GM23338 (cell line): ENCODE results near the gene COL15A1. TPM values are rescaled to one million over a fixed set of nuclear protein-coding genes. Genes with fewer than 3 reads are reported as not detected.

ENCODE experiments used
- ATAC-seq: fragments of 200-7000 bp; cut with Tn5 transposase; 3 replicates; pipeline ENCODE4 v1.9.1; 2020
- DNase-seq: peaks from one replicate; pipeline ENCODE4 v3.0.0-alpha.2; 2015; ENCODE audit warnings: low spot score
- H2AFZ ChIP-seq: fragments of 200-600 bp; sonication (generic); 2 replicates; pipeline ENCODE4 v1.8.0; 2016; ENCODE audit warnings: antibody characterized with exemption, mild to moderate bottlenecking, moderate library complexity
- H3F3A ChIP-seq: fragments of 200-600 bp; sonication (generic); replicated peaks from 2 replicates; pipeline ENCODE4 v1.8.0; 2017; ENCODE audit warnings: antibody characterized with exemption, mixed run types, low read depth
- H3K27ac ChIP-seq: fragments of 200-600 bp; sonication (generic); 2 replicates; pipeline ENCODE4 v1.6.1; 2016; ENCODE audit warnings: low read depth
- H3K27me3 ChIP-seq: fragments of 200-600 bp; sonication (generic); 2 replicates; pipeline ENCODE4 v1.8.0; 2016; ENCODE audit warnings: mild to moderate bottlenecking, mixed run types, moderate library complexity; ENCODE audit not compliant: insufficient read depth
- H3K36me3 ChIP-seq: fragments of 200-600 bp; sonication (generic); 2 replicates; pipeline ENCODE4 v1.8.0; 2016; ENCODE audit warnings: mild to moderate bottlenecking; ENCODE audit not compliant: insufficient read depth
- H3K4me1 ChIP-seq: fragments of 200-600 bp; sonication (generic); 2 replicates; pipeline ENCODE4 v1.8.0; 2016; ENCODE audit warnings: mild to moderate bottlenecking, moderate library complexity; ENCODE audit not compliant: insufficient read depth
- H3K4me2 ChIP-seq: fragments of 200-600 bp; sonication (generic); 2 replicates; pipeline ENCODE4 v1.7.1; 2017; ENCODE audit warnings: mixed run types
- H3K4me3 ChIP-seq: fragments of 200-600 bp; sonication (generic); 2 replicates; pipeline ENCODE4 v1.6.1; 2016; ENCODE audit warnings: mixed run types
- H3K79me2 ChIP-seq: fragments of 200-600 bp; sonication (generic); replicated peaks from 2 replicates; pipeline ENCODE4 v1.8.0; 2017; ENCODE audit warnings: mild to moderate bottlenecking; ENCODE audit not compliant: insufficient read depth
- H3K9me2 ChIP-seq: fragments of 200-600 bp; sonication (generic); 2 replicates; pipeline ENCODE4 v1.8.0; 2017; ENCODE audit not compliant: insufficient read depth
- H4K20me1 ChIP-seq: fragments of 200-600 bp; sonication (generic); replicated peaks from 2 replicates; pipeline ENCODE4 v1.8.0; 2017; ENCODE audit warnings: mild to moderate bottlenecking; ENCODE audit not compliant: insufficient read depth
- H3K27ac Mint-ChIP-seq: 2 replicates; pipeline ENCODE4 v1.8.0; 2020; ENCODE audit warnings: inconsistent platforms, mild to moderate bottlenecking, moderate library complexity, mixed read lengths
- H3K27me3 Mint-ChIP-seq: 3 replicates; pipeline ENCODE4 v1.8.0; 2022; ENCODE audit warnings: low read depth, mild to moderate bottlenecking, moderate library complexity, mixed read lengths, inconsistent platforms; ENCODE audit not compliant: insufficient read depth, poor library complexity
- H3K36me3 Mint-ChIP-seq: 3 replicates; pipeline ENCODE4 v1.8.0; 2021; ENCODE audit warnings: low read depth, mild to moderate bottlenecking, inconsistent platforms, moderate library complexity, mixed read lengths
- H3K4me1 Mint-ChIP-seq: 3 replicates; pipeline ENCODE4 v1.8.0; 2020; ENCODE audit warnings: mild to moderate bottlenecking, inconsistent platforms, mixed read lengths
- H3K4me3 Mint-ChIP-seq: 3 replicates; pipeline ENCODE4 v1.8.0; 2021; ENCODE audit warnings: moderate library complexity, mild to moderate bottlenecking, inconsistent platforms, mixed read lengths
- H3K9me3 Mint-ChIP-seq: 3 replicates; pipeline ENCODE4 v1.8.0; 2020; ENCODE audit warnings: moderate library complexity, mild to moderate bottlenecking, inconsistent platforms, mixed read lengths
- CREB1 ChIP-seq: fragments of 250-450 bp; sonication (Bioruptor Pico); IDR thresholded peaks from 2 replicates; pipeline ENCODE4 v1.5.0; 2020; ENCODE audit warnings: low read depth, mild to moderate bottlenecking, moderate library complexity
- CTCF ChIP-seq, 2 experiments: fragments of 200-600 bp in 1 of 2; sonication (generic) in 1 of 2; conservative IDR thresholded peaks; 2 replicates each; pipeline versions ENCODE4 v1.5.1 to v1.6.1; 2016 to 2017; ENCODE audit warnings: antibody characterized with exemption in 2 of 2, low read depth in 2 of 2, mild to moderate bottlenecking in 2 of 2, moderate library complexity in 1 of 2
- ETS1 ChIP-seq: IDR thresholded peaks from 2 replicates; pipeline ENCODE4 v1.6.1; 2016; ENCODE audit warnings: antibody characterized with exemption
- EZH2 ChIP-seq: fragments of 200-600 bp; sonication (generic); IDR thresholded peaks from one replicate; pipeline ENCODE4 v1.8.0; 2017; ENCODE audit warnings: antibody characterized with exemption, mild to moderate bottlenecking, low read depth; ENCODE audit not compliant: unreplicated experiment
- EZH2phosphoT487 ChIP-seq: fragments of 200-600 bp; sonication (generic); IDR thresholded peaks from one replicate; pipeline ENCODE4 v1.8.1; 2018; ENCODE audit warnings: antibody characterized with exemption; ENCODE audit not compliant: unreplicated experiment
- JUNB ChIP-seq: IDR thresholded peaks from one replicate; pipeline ENCODE4 v1.6.1; 2016; ENCODE audit warnings: antibody characterized with exemption; ENCODE audit not compliant: unreplicated experiment
- NANOG ChIP-seq: IDR thresholded peaks from 2 replicates; pipeline ENCODE4 v1.6.1; 2016; ENCODE audit warnings: antibody characterized with exemption, borderline replicate concordance
- POLR2AphosphoS5 ChIP-seq: IDR thresholded peaks from 2 replicates; pipeline ENCODE4 v1.6.1; 2016; ENCODE audit warnings: antibody characterized with exemption, low read depth
- REST ChIP-seq: IDR thresholded peaks from one replicate; pipeline ENCODE4 v1.6.1; 2018; ENCODE audit warnings: antibody characterized with exemption; ENCODE audit not compliant: unreplicated experiment
- STAT1 ChIP-seq: IDR thresholded peaks from one replicate; pipeline ENCODE4 v1.6.1; 2016; ENCODE audit warnings: antibody characterized with exemption; ENCODE audit not compliant: unreplicated experiment
- ZNF114 ChIP-seq: fragments of 250-450 bp; sonication (Bioruptor Pico); IDR thresholded peaks from 2 replicates; pipeline ENCODE4 v1.5.0; 2020; ENCODE audit warnings: mild to moderate bottlenecking, moderate library complexity
- ZNF331 ChIP-seq: fragments of 250-450 bp; sonication (Bioruptor Pico); IDR thresholded peaks from 2 replicates; pipeline ENCODE4 v1.5.0; 2020; ENCODE audit warnings: low read depth, mild to moderate bottlenecking, moderate library complexity
- ZNF462 ChIP-seq: fragments of 250-450 bp; sonication (Bioruptor Pico); IDR thresholded peaks from 2 replicates; pipeline ENCODE4 v1.5.0; 2020; ENCODE audit warnings: mild to moderate bottlenecking, moderate library complexity
- polyA plus RNA-seq: library from polyadenylated mRNA; unstranded; fragments of >200 nt; fragmentation: Nextera tagmentation; extraction: Ambion mirVana; gene quantifications from 2 replicates; pipeline ENCODE4 v1.2.1, GENCODE V29; 2016
- total RNA-seq: library from RNA; depleted of rRNA; stranded (reverse); fragments of >200 nt; shearing (Covaris generic); gene quantifications from 2 replicates; pipeline ENCODE4 v1.2.3, GENCODE V29; 2014

The COL15A1 gene
- total and polyA plus RNA-seq, 2 experiments from 2014 or later: 0.17 to 0.18 TPM

GRCh38 chr9:99023831-99024230 lies 80.1 kb downstream of the COL15A1 start (continued):
- TF ChIP-seq CTCF (conservative IDR thresholded peaks at IDR 0.05; ENCODE audit: low read depth in 2 of 2): no peak
- TF ChIP-seq EZH2: no peak
- no peak for TF ChIP-seq CREB1 (CRISPR knock-in tag)
- no peak for TF ChIP-seq REST
- no peak for TF ChIP-seq ETS1
- no peak for TF ChIP-seq ZNF114
- TF ChIP-seq EZH2phosphoT487: no peak
- TF ChIP-seq POLR2AphosphoS5: no peak
- TF ChIP-seq ZNF331 (CRISPR knock-in tag): no peak
- no peak for TF ChIP-seq JUNB

GRCh38 chr9:99024959-99025358 lies 81.3 kb downstream of the COL15A1 start:
- Histone ChIP-seq H3K36me3 (no peaks in the 10 kb centered on the region), H3K4me1 (no peaks in the 10 kb centered on the region), H3K27me3 (no peaks in the 10 kb centered on the region), H3F3A (no peaks in the 10 kb centered on the region), H2AFZ (no peak overlapping the region), H3K4me2 (no peak overlapping the region), H3K4me3 (no peak overlapping the region), H3K9me2 (0 out of 2 replicates have a peak, but pooled peaks cover 7% of the 10 kb centered on the region), H3K79me2 (no peaks in the 10 kb centered on the region), H4K20me1 (no peaks in the 10 kb centered on the region), H3K27ac (no peak overlapping the region)
- peaks cover 4% of the 10 kb centered on the region for H3K27me3 Mint-ChIP-seq
- ATAC-seq (no peak), DNase-seq (no peak)
- H3K27ac Mint-ChIP-seq: no peak overlapping the region
- no peaks in the 10 kb centered on the region for H3K36me3 Mint-ChIP-seq
- no peak overlapping the region for H3K4me3 Mint-ChIP-seq
- no peaks in the 10 kb centered on the region; the same call in 2 of the 3 replicates for H3K4me1 Mint-ChIP-seq
- peaks cover 6% of the 10 kb centered on the region for H3K9me3 Mint-ChIP-seq
- TF ChIP-seq JUNB (no peak), ZNF462 (CRISPR knock-in tag) (no peak), STAT1 (no peak), NANOG (no peak), CREB1 (CRISPR knock-in tag) (no peak), ZNF331 (CRISPR knock-in tag) (no peak), ZNF114 (no peak), EZH2 (no peak)
